ENCODE measurements around the gene HDAC11.
"Not testable (repeated sequence)": the region's sequence is repeated elsewhere in the genome, so short reads cannot be mapped to it uniquely, and the experiment has no call there.

- TF ChIP-seq CTCF (IDR thresholded peaks at IDR 0.05; ENCODE audit: low read depth, low read length, missing input control); JUND (IDR thresholded peaks at IDR 0.05); MAX (IDR thresholded peaks at IDR 0.05); YY1 (IDR thresholded peaks at IDR 0.05); TAF1 (conservative IDR thresholded peaks at IDR 0.05); ATF3 (IDR thresholded peaks at IDR 0.05); RAD21 (IDR thresholded peaks at IDR 0.05); GABPA (IDR thresholded peaks at IDR 0.05 in 1 of 2, conservative IDR thresholded peaks at IDR 0.05 in 1 of 2): not testable (repeated sequence)
- TF ChIP-seq, protein P1, sequence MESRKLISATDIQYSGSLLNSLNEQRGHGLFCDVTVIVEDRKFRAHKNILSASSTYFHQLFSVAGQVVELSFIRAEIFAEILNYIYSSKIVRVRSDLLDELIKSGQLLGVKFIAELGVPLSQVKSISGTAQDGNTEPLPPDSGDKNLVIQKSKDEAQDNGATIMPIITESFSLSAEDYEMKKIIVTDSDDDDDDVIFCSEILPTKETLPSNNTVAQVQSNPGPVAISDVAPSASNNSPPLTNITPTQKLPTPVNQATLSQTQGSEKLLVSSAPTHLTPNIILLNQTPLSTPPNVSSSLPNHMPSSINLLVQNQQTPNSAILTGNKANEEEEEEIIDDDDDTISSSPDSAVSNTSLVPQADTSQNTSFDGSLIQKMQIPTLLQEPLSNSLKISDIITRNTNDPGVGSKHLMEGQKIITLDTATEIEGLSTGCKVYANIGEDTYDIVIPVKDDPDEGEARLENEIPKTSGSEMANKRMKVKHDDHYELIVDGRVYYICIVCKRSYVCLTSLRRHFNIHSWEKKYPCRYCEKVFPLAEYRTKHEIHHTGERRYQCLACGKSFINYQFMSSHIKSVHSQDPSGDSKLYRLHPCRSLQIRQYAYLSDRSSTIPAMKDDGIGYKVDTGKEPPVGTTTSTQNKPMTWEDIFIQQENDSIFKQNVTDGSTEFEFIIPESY (IDR thresholded peaks at IDR 0.05): not testable (repeated sequence)
Observed at GRCh38 chr3:13499246-13499645, 19.1 kb downstream of the HDAC11 start.
